NCI-H524 (cell line): Measurements from ENCODE around the gene MAPKBP1.
"Not testable (repeated sequence)": the region's sequence is repeated elsewhere in the genome, so short reads cannot be mapped to it uniquely, and the experiment has no call there.

Source experiments
- DNase-seq, 2 experiments: peaks; one replicate each; lab custom pipeline; 2025; lab: John Stamatoyannopoulos, UW

Gene MAPKBP1

GRCh38 chr15:41774062-41774881, at the start of gene MAPKBP1:
TSS of gene MAPKBP1 (plus strand) at chr15:41774484. CDS start at chr15:41775276, 792 bp downstream.
- peak; percentile 98 to 99 for DNase-seq

GRCh38 chr15:41727143-41727542, 47.1 kb upstream of the MAPKBP1 start:
- DNase-seq = no peak

GRCh38 chr15:41728061-41728460, 46.2 kb upstream of the MAPKBP1 start:
- not testable (repeated sequence) for DNase-seq

GRCh38 chr15:41730543-41730942, 43.7 kb upstream of the MAPKBP1 start:
- no peak for DNase-seq

GRCh38 chr15:41732483-41732882, 41.8 kb upstream of the MAPKBP1 start:
- DNase-seq = no peak

GRCh38 chr15:41734079-41734478, 40.2 kb upstream of the MAPKBP1 start:
- no peak for DNase-seq

GRCh38 chr15:41735046-41735445, 39.2 kb upstream of the MAPKBP1 start:
- no peak for DNase-seq

GRCh38 chr15:41735492-41735891, 38.8 kb upstream of the MAPKBP1 start:
- not testable (repeated sequence) for DNase-seq

- no peak for DNase-seq
These were observed 27.5 kb upstream of the MAPKBP1 start for GRCh38 chr15:41746802-41747201.

- DNase-seq = no peak
These were observed 18.1 kb upstream of the MAPKBP1 start for GRCh38 chr15:41756198-41756597.

GRCh38 chr15:41772720-41773331, 1.5 kb upstream of the MAPKBP1 start:
- DNase-seq = peak; percentile 85 to 95

- DNase-seq = peak in 1 of 2 experiments; percentile 52
These were observed 954 bp upstream of the MAPKBP1 start for GRCh38 chr15:41773332-41773728.

- DNase-seq = no peak
These were observed 589 bp upstream of the MAPKBP1 start for GRCh38 chr15:41773729-41774061.

GRCh38 chr15:41774882-41775417, 666 bp downstream of the MAPKBP1 start:
- DNase-seq = peak in 1 of 2 experiments; percentile 42

GRCh38 chr15:41775651-41776050, 1.4 kb downstream of the MAPKBP1 start:
- DNase-seq = no peak

GRCh38 chr15:41777421-41777973, 3.2 kb downstream of the MAPKBP1 start:
- DNase-seq = no peak

- DNase-seq = no peak
These were observed 4.2 kb downstream of the MAPKBP1 start for GRCh38 chr15:41778521-41778920.

- no peak for DNase-seq
These were observed 5.4 kb downstream of the MAPKBP1 start for GRCh38 chr15:41779662-41780157.

- no peak for DNase-seq
These were observed 6.0 kb downstream of the MAPKBP1 start for GRCh38 chr15:41780266-41780665.

- no peak for DNase-seq
These were observed 6.4 kb downstream of the MAPKBP1 start for GRCh38 chr15:41780727-41781126.

GRCh38 chr15:41782371-41783282, 8.3 kb downstream of the MAPKBP1 start:
- no peak for DNase-seq

- no peak for DNase-seq
These were observed 9.0 kb downstream of the MAPKBP1 start for GRCh38 chr15:41783296-41783695.
